Amniotic stem cell (primary cell): Measurements from ENCODE around the gene RPP25.
A peak's percentile ranks its signal among the peaks of the same experiment; 100 is the strongest.

Source experiments
- DNase-seq: peaks from one replicate; lab custom pipeline; 2025; lab: John Stamatoyannopoulos, UW

Gene RPP25

GRCh38 chr15:74956648-74957475 is at the start of gene RPP25:
RPP25 (minus strand) TSS chr15:74956772; CDS start chr15:74956583, 189 bp downstream.
- no peak for DNase-seq

- DNase-seq: no peak
Measured at GRCh38 chr15:75002398-75002797, 45.8 kb upstream of the RPP25 start.

- DNase-seq: no peak
Measured at GRCh38 chr15:75001310-75001709, 44.7 kb upstream of the RPP25 start.

- DNase-seq: no peak
Measured at GRCh38 chr15:74997543-74997942, 41.0 kb upstream of the RPP25 start.

- no peak for DNase-seq
Measured at GRCh38 chr15:74997141-74997540, 40.6 kb upstream of the RPP25 start.

- DNase-seq: no peak
Measured at GRCh38 chr15:74995779-74996765, 39.5 kb upstream of the RPP25 start.

- DNase-seq: peak; percentile 89
Measured at GRCh38 chr15:74995182-74995778, 38.7 kb upstream of the RPP25 start, which contains the start of gene SCAMP5. SCAMP5 (plus strand) TSS chr15:74995563; CDS start chr15:75011840, 16,277 bp downstream.

- no peak for DNase-seq
Measured at GRCh38 chr15:74994685-74995084, 38.1 kb upstream of the RPP25 start.

GRCh38 chr15:74994236-74994635 is 37.7 kb upstream of the RPP25 start:
- DNase-seq: no peak

GRCh38 chr15:74992619-74993018 is 36.0 kb upstream of the RPP25 start:
- no peak for DNase-seq

- no peak for DNase-seq
Measured at GRCh38 chr15:74989527-74989926, 33.0 kb upstream of the RPP25 start.

- DNase-seq: no peak
Measured at GRCh38 chr15:74988007-74988800, 31.6 kb upstream of the RPP25 start.

- no peak for DNase-seq
Measured at GRCh38 chr15:74983725-74984231, 27.2 kb upstream of the RPP25 start.

- DNase-seq: no peak
Measured at GRCh38 chr15:74982183-74982582, 25.6 kb upstream of the RPP25 start.

- DNase-seq: no peak
Measured at GRCh38 chr15:74978503-74978902, 21.9 kb upstream of the RPP25 start.

- no peak for DNase-seq
Measured at GRCh38 chr15:74978077-74978476, 21.5 kb upstream of the RPP25 start.

GRCh38 chr15:74977599-74977998 is 21.0 kb upstream of the RPP25 start:
- DNase-seq: no peak

GRCh38 chr15:74976159-74976558 is 19.6 kb upstream of the RPP25 start:
- no peak for DNase-seq

GRCh38 chr15:74967670-74968069 is 11.1 kb upstream of the RPP25 start:
- DNase-seq: no peak

- DNase-seq: no peak
Measured at GRCh38 chr15:74964794-74965193, 8.2 kb upstream of the RPP25 start.

- DNase-seq: no peak
Measured at GRCh38 chr15:74963213-74963612, 6.6 kb upstream of the RPP25 start.
